ENCODE data around the gene STX7.

DNA sequence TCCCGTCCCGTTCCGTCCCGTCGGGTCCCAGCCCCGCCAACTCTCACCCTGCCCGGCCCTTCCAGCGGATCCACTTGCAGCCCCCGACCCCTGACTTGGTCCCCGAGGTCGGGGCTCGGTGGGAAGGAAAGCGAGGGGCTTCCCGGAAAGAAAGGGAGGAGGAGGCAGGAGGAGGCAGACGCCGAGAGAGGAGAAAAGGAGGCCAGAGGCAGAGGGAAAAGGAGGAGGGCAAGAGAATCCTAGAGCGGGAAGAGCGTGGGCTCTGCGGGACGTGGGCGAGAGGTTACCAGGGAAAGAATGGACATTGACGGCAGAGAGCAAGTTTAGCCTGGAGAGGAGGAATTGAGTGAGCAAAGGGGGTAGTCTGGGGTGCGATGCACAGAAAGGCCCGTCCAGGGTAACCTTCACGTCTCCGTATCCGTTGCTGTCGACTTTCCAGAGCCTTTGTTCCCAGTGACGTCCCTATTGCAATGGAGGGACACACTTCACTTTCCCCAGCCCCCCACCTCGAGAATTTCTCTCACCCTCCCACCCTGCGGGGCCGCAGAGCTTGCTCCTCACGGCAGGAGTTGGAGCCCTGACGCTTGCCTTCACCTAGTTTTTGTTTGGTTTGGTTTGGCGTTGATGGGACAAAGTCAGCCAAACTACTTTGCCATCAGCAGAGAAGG lies 111.2 kb downstream of the STX7 start:
- TF ChIP-seq, protein P1, sequence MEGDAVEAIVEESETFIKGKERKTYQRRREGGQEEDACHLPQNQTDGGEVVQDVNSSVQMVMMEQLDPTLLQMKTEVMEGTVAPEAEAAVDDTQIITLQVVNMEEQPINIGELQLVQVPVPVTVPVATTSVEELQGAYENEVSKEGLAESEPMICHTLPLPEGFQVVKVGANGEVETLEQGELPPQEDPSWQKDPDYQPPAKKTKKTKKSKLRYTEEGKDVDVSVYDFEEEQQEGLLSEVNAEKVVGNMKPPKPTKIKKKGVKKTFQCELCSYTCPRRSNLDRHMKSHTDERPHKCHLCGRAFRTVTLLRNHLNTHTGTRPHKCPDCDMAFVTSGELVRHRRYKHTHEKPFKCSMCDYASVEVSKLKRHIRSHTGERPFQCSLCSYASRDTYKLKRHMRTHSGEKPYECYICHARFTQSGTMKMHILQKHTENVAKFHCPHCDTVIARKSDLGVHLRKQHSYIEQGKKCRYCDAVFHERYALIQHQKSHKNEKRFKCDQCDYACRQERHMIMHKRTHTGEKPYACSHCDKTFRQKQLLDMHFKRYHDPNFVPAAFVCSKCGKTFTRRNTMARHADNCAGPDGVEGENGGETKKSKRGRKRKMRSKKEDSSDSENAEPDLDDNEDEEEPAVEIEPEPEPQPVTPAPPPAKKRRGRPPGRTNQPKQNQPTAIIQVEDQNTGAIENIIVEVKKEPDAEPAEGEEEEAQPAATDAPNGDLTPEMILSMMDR (IDR thresholded peaks at IDR 0.05; ENCODE audit: extremely low read depth in 1 of 2, insufficient read depth in 1 of 2, low read depth in 1 of 2, low read length in 2 of 2): no peak
- TF ChIP-seq EZH2 (IDR thresholded peaks at IDR 0.05; ENCODE audit: borderline replicate concordance, low read depth, low read length, severe bottlenecking) (peak; percentile 88), POLR2A (IDR thresholded peaks at IDR 0.05; ENCODE audit: low read depth, low read length) (no peak), GATA2 (IDR thresholded peaks at IDR 0.05; ENCODE audit: insufficient read depth, insufficient read length, low read depth, low read length) (no peak), POLR2AphosphoS5 (IDR thresholded peaks at IDR 0.05; ENCODE audit: insufficient read depth, low read depth, low read length) (no peak), MYC (IDR thresholded peaks at IDR 0.05; ENCODE audit: low read depth, low read length) (no peak), FOS (IDR thresholded peaks at IDR 0.05; ENCODE audit: borderline replicate concordance, insufficient read depth, low read length) (no peak), JUN (IDR thresholded peaks at IDR 0.05; ENCODE audit: borderline replicate concordance, insufficient read depth, insufficient read length, low read depth) (no peak)
- TF ChIP-seq, protein P2, sequence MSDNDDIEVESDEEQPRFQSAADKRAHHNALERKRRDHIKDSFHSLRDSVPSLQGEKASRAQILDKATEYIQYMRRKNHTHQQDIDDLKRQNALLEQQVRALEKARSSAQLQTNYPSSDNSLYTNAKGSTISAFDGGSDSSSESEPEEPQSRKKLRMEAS (IDR thresholded peaks at IDR 0.05; ENCODE audit: insufficient read depth, insufficient read length): no peak

All from endothelial cell of umbilical vein (primary cell).